CD14-positive monocyte (primary cell): ENCODE measurements around the gene KCTD13. TPM values are rescaled to one million over a fixed set of nuclear protein-coding genes. Genes with fewer than 3 reads are reported as not detected.

Source experiments
- DNase-seq, 3 donors: peaks; one replicate each; pipeline ENCODE4 v3.0.0-alpha.2; 2011 to 2022
- H2AFZ ChIP-seq: 2 replicates; pipeline ENCODE4 v1.6.0; 2012; ENCODE audit warnings: mild to moderate bottlenecking, low read depth, low read length, inconsistent platforms; ENCODE audit not compliant: insufficient read depth, poor library complexity, severe bottlenecking
- H3K27ac ChIP-seq, 2 donors: 1 replicate in 1 of 2; 2 replicates in 1 of 2; pipeline ENCODE4 v1.5.1; 2012 to 2013; ENCODE audit warnings: low read length in 2 of 2, control low read depth in 1 of 2, inconsistent platforms in 1 of 2, low read depth in 1 of 2, mild to moderate bottlenecking in 1 of 2
- H3K27me3 ChIP-seq, 2 donors: one replicate each; pipeline versions ENCODE4 v1.6.0 to v1.6.1; 2011 to 2013; ENCODE audit warnings: low read length in 2 of 2; ENCODE audit not compliant: control insufficient read depth in 2 of 2, insufficient read depth in 2 of 2
- H3K36me3 ChIP-seq, 2 donors: replicated peaks in 1 of 2; 1 replicate in 1 of 2; 2 replicates in 1 of 2; pipeline versions ENCODE4 v1.5.1 to v1.6.1; 2012 to 2013; ENCODE audit warnings: low read length in 2 of 2, control low read depth in 1 of 2, inconsistent platforms in 1 of 2, mild to moderate bottlenecking in 1 of 2; ENCODE audit not compliant: insufficient read depth in 2 of 2, control insufficient read depth in 1 of 2
- H3K4me1 ChIP-seq, 2 donors: 1 replicate in 1 of 2; 2 replicates in 1 of 2; pipeline versions ENCODE4 v1.5.1 to v1.6.1; 2012 to 2013; ENCODE audit warnings: low read length in 2 of 2, control low read depth in 1 of 2, inconsistent platforms in 1 of 2, mild to moderate bottlenecking in 1 of 2, moderate library complexity in 1 of 2; ENCODE audit not compliant: insufficient read depth in 2 of 2, control insufficient read depth in 1 of 2
- H3K4me2 ChIP-seq: replicated peaks from 2 replicates; pipeline ENCODE3; 2012; ENCODE audit warnings: low read length, moderate library complexity, mild to moderate bottlenecking; ENCODE audit not compliant: poor library complexity, severe bottlenecking; ENCODE audit errors: extremely low read depth
- H3K4me3 ChIP-seq, 3 experiments: fragments of 200-600 bp in 1 of 3; sonication (generic) in 1 of 3; replicated peaks in 1 of 3; 1 replicate in 2 of 3; 2 replicates in 1 of 3; pipeline ENCODE4 v1.5.1; 2011 to 2013; ENCODE audit warnings: low read length in 3 of 3, mild to moderate bottlenecking in 3 of 3, control low read depth in 2 of 3, low read depth in 2 of 3, inconsistent platforms in 1 of 3, moderate library complexity in 1 of 3
- H3K79me2 ChIP-seq: 2 replicates; pipeline ENCODE4 v1.6.0; 2012; ENCODE audit warnings: mild to moderate bottlenecking, control low read depth, inconsistent platforms, low read length, moderate library complexity; ENCODE audit not compliant: insufficient read depth
- H3K9ac ChIP-seq: 2 replicates; pipeline ENCODE4 v1.6.0; 2017; ENCODE audit warnings: low read length, mild to moderate bottlenecking; ENCODE audit not compliant: insufficient read depth, poor library complexity, severe bottlenecking
- H3K9me3 ChIP-seq, 2 donors: replicated peaks in 1 of 2; 1 replicate in 1 of 2; 2 replicates in 1 of 2; pipeline versions ENCODE4 v1.5.1 to v1.6.1; 2012 to 2013; ENCODE audit warnings: low read length in 2 of 2, control low read depth in 1 of 2; ENCODE audit not compliant: control insufficient read depth in 1 of 2, insufficient read depth in 1 of 2
- H4K20me1 ChIP-seq: 2 replicates; pipeline ENCODE4 v1.6.0; 2012; ENCODE audit warnings: mild to moderate bottlenecking, low read length, control low read depth, moderate library complexity; ENCODE audit not compliant: insufficient read depth
- H3K27ac Mint-ChIP-seq, 7 donors: one replicate each; pipeline ENCODE4 v1.8.0; 2020; ENCODE audit warnings: mild to moderate bottlenecking in 7 of 7, mixed read lengths in 7 of 7, moderate library complexity in 6 of 7, inconsistent platforms in 2 of 7
- H3K27me3 Mint-ChIP-seq, 3 donors: one replicate each; pipeline ENCODE4 v1.8.0; 2021 to 2022; ENCODE audit warnings: low read depth in 3 of 3, mild to moderate bottlenecking in 3 of 3, mixed read lengths in 3 of 3, moderate library complexity in 3 of 3, inconsistent platforms in 1 of 3
- H3K36me3 Mint-ChIP-seq, 2 donors: one replicate each; pipeline ENCODE4 v1.8.0; 2020; ENCODE audit warnings: mixed read lengths in 2 of 2, inconsistent platforms in 1 of 2, mild to moderate bottlenecking in 1 of 2
- H3K4me1 Mint-ChIP-seq: one replicate; pipeline ENCODE4 v1.8.0; 2020; ENCODE audit warnings: mild to moderate bottlenecking, mixed read lengths
- H3K4me3 Mint-ChIP-seq, 2 donors: one replicate each; pipeline ENCODE4 v1.8.0; 2020; ENCODE audit warnings: mild to moderate bottlenecking in 2 of 2, mixed read lengths in 2 of 2, moderate library complexity in 1 of 2
- H3K9me3 Mint-ChIP-seq, 7 donors: one replicate each; pipeline ENCODE4 v1.8.0; 2020 to 2022; ENCODE audit warnings: mixed read lengths in 7 of 7, mild to moderate bottlenecking in 6 of 7, moderate library complexity in 6 of 7, inconsistent platforms in 2 of 7
- CTCF ChIP-seq: fragments of 200-600 bp; IDR thresholded peaks from one replicate; pipeline ENCODE4 v1.8.0; 2022; ENCODE audit warnings: antibody characterized with exemption, mild to moderate bottlenecking
- WGBS: methylation state at CpG from one replicate; pipeline ENCODE4 v1.1.5; 2013; ENCODE audit warnings: missing lambda C conversion rate; ENCODE audit not compliant: insufficient coverage; 5-methylcytosine and 5-hydroxymethylcytosine counted together
- intact Hi-C, 2 donors: fragments of 100-400 bp; cut with micrococcal nuclease; formaldehyde crosslinking; loops; one replicate each; pipeline versions ENCODE4 v1.15.0 to v1.15.1; 2023
- polyA plus RNA-seq, 3 donors: library from polyadenylated mRNA; depleted of rRNA in 1 of 3; unstranded in 2 of 3; stranded (reverse) in 1 of 3; fragments of 300-500 nt in 2 of 3; fragments of >200 nt in 1 of 3; fragmentation: Illumina TruSeq in 2 of 3; gene quantifications; 1 replicate in 2 of 3; 2 replicates in 1 of 3; pipeline ENCODE4 v1.2.3, GENCODE V29; 2012 to 2021

Gene KCTD13
- polyA plus RNA-seq, 3 donors: 4.0 to 36.6 (median 4.7) TPM

DNA sequence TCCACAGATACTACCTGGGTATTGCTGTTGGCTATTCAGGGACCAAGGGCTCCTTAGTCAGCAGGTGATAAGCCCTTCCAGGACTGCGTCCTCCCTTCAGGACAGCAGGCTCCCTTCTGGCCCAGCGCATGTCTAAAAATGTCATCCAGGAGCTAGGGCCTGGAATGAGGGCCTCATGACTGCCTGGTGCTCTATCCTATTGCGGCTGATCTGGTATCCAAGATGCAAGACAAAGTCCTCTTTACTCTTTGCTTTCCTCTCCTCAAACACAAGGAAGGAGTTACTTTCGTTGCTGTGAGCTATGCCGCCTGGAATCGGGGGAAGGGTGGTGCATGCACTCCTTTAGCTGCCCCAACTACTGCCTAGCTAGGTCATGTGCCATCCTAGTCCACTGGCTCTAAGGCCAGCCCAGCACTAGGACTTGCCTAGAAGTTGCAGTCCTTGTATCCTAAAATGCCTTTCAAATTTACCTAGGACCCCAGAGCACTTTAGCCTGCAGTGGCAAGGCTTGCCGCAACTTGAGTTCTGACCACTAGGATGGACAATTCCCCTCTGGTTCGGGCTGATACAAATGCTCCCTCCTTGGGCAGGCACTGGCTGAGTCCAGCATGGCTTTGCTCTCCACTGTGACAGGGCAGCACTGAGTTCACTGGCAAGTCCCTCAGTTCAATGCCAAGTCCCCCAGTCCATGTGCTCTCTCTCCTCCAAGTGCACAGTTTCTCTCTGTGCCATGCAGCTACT lies 25.8 kb upstream of the KCTD13 start:
- Histone ChIP-seq H3K4me3 (no peak overlapping the region), H3K4me2 (no peak overlapping the region), H3K79me2 (no peaks in the 10 kb centered on the region), H2AFZ (no peak overlapping the region), H3K36me3 (no peaks in the 10 kb centered on the region), H3K27ac (no peak overlapping the region), H3K9me3 (peaks cover 0 to 4% of the 10 kb centered on the region in 2 donors), H4K20me1 (no peaks in the 10 kb centered on the region), H3K9ac (no peak overlapping the region), H3K27me3 (no peaks in the 10 kb centered on the region), H3K4me1 (no peaks in the 10 kb centered on the region)
- intact Hi-C loops: no loop called here
- WGBS: 96% methylated on average over 8 of the region's 8 CpGs
- DNase-seq: no peak
- Mint-ChIP-seq H3K27ac (no peak overlapping the region), H3K36me3 (no peaks in the 10 kb centered on the region), H3K4me3 (no peak overlapping the region), H3K9me3 (peaks cover 0 to 11% (median 7%) of the 10 kb centered on the region in 7 donors), H3K27me3 (peaks cover 0 to 5% (median 2%) of the 10 kb centered on the region in 3 donors), H3K4me1 (no peaks in the 10 kb centered on the region)
- no peak for TF ChIP-seq CTCF

DNA sequence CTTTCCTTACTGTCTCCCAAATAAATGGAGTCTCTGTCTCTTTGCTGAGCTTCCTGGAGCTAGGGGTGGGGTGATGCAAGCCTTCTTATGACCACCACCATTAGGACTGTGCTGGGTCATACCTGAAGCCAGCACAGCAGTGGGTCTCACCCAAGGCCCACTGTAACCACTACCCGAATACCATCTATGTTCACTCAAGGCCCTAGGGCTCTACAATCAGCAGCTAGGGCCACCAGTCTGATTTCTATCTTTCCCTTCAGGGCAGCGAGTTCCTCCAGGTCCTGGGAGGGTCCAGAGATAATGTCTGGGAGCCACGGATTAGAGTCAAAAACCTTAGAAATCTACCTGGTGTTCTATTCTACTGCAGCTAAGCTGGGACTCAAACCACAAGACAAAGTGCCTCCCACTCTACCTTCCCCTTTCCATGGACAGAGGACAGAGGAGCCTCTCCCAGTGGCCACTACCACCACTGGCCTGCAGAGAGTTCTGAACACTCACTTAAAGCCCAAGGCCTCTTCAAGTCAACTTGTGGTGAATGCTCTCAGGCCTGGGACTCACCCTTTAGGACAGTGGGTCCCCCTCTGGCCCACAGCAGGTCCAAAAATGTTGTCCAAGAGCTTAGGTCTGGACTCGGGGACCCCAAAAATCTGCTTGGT lies 24.9 kb upstream of the KCTD13 start:
- no peaks in the 10 kb centered on the region for H3K36me3 ChIP-seq
- H2AFZ ChIP-seq: no peak overlapping the region
- Mint-ChIP-seq H3K27ac (no peak overlapping the region), H3K27me3 (peaks cover 0 to 5% (median 2%) of the 10 kb centered on the region in 3 donors), H3K4me1 (no peaks in the 10 kb centered on the region), H3K9me3 (peaks cover 0 to 11% (median 7%) of the 10 kb centered on the region in 7 donors), H3K4me3 (no peak overlapping the region), H3K36me3 (no peaks in the 10 kb centered on the region)
- H3K4me3 ChIP-seq: no peak overlapping the region
- DNase-seq: no peak
- TF ChIP-seq CTCF: no peak
- peaks cover 0 to 4% of the 10 kb centered on the region in 2 donors for H3K9me3 ChIP-seq
- 90% methylated on average over 3 of the region's 4 CpGs for WGBS
- no peaks in the 10 kb centered on the region for H3K27me3 ChIP-seq
- no peaks in the 10 kb centered on the region for H3K79me2 ChIP-seq
- intact Hi-C loops: no loop called here
- no peak overlapping the region for H3K4me2 ChIP-seq
- no peaks in the 10 kb centered on the region for H3K4me1 ChIP-seq
- H3K27ac ChIP-seq: no peak overlapping the region
- H3K9ac ChIP-seq: no peak overlapping the region
- H4K20me1 ChIP-seq: no peaks in the 10 kb centered on the region
